Adrenal gland (tissue), 12 donors: ENCODE data around the gene POC1A. TPM values are rescaled to one million over a fixed set of nuclear protein-coding genes. Genes with fewer than 3 reads are reported as not detected.

Source experiments
- DNase-seq, 7 donors: peaks; one replicate each; pipeline ENCODE4 v3.0.0-alpha.2; 2019 to 2020
- H3K27ac ChIP-seq, 5 donors: fragments of 200-600 bp; sonication (generic) in 4 of 5; 1 replicate in 3 of 5; 2 replicates in 2 of 5; pipeline versions ENCODE4 v1.5.1 to v1.8.0; 2016 to 2020; ENCODE audit warnings: mild to moderate bottlenecking in 1 of 5
- H3K27me3 ChIP-seq: fragments of 200-600 bp; 2 replicates; pipeline ENCODE4 v1.8.0; 2021
- H3K36me3 ChIP-seq, 2 donors: fragments of 200-600 bp; replicated peaks in 1 of 2; 1 replicate in 1 of 2; 2 replicates in 1 of 2; pipeline versions ENCODE4 v1.5.1 to v1.8.0; 2018 to 2022
- H3K4me1 ChIP-seq, 2 donors: fragments of 200-600 bp; replicated peaks in 1 of 2; 1 replicate in 1 of 2; 2 replicates in 1 of 2; pipeline versions ENCODE4 v1.5.1 to v1.8.0; 2018 to 2021
- H3K4me3 ChIP-seq, 4 donors: fragments of 200-600 bp; sonication (generic) in 3 of 4; one replicate each; pipeline ENCODE4 v1.5.1; 2016 to 2018
- H3K9me3 ChIP-seq, 3 donors: fragments of 200-600 bp; sonication (generic) in 1 of 3; replicated peaks in 1 of 3; 1 replicate in 2 of 3; 2 replicates in 1 of 3; pipeline versions ENCODE4 v1.5.1 to v1.8.0; 2016 to 2021
- CTCF ChIP-seq, 6 experiments: fragments of 450-650 bp in 4 of 6; fragments of 200-600 bp in 2 of 6; sonication (generic) in 1 of 6; IDR thresholded peaks; 1 replicate in 5 of 6; 2 replicates in 1 of 6; pipeline versions ENCODE4 v1.5.1 to v1.8.0; 2016 to 2021; ENCODE audit warnings: antibody characterized with exemption in 6 of 6, mild to moderate bottlenecking in 2 of 6, moderate library complexity in 1 of 6
- POLR2A ChIP-seq, 2 donors: fragments of 450-650 bp; IDR thresholded peaks; one replicate each; pipeline ENCODE4 v1.6.1; 2017; ENCODE audit warnings: antibody characterized with exemption in 2 of 2, mild to moderate bottlenecking in 2 of 2, moderate library complexity in 1 of 2
- WGBS, 4 donors: extraction: QIAGEN DNeasy Blood & Tissue Kit in 2 of 4; methylation state at CpG; one replicate each; pipeline versions ENCODE4 v1.1.5 to v1.1.7; 2013 to 2017; 5-methylcytosine and 5-hydroxymethylcytosine counted together
- intact Hi-C, 2 donors: fragments of 100-400 bp; cut with DNase I; formaldehyde crosslinking; loops; one replicate each; pipeline versions ENCODE4 v1.14.1 to v1.15.0; 2022 to 2023
- polyA plus RNA-seq, 3 donors: library from polyadenylated mRNA; stranded (reverse); fragments of 200-250 nt in 2 of 3; fragments of 350-450 nt in 1 of 3; fragmentation: Illumina TruSeq in 1 of 3; extraction: RNeasy Lipid Tissue Mini Kit (QIAGEN cat#74804) in 1 of 3; gene quantifications; one replicate each; pipeline ENCODE4 v1.2.3, GENCODE V29; 2013 to 2014
- total RNA-seq, 9 donors: library from RNA; depleted of rRNA in 4 of 9; stranded (reverse); fragments of >200 nt in 4 of 9; fragments of 120-200 nt in 1 of 9; fragmentation: NEBNext Ultra II Directional in 1 of 9; extraction: Animal tissue kit (Norgen Biotek cat#: 25700) in 1 of 9; gene quantifications; one replicate each; pipeline versions ENCODE4 v1.1.0 to v1.2.4, GENCODE V29; 2013 to 2023
- donor health status: healthy with polysubstance abuse.
- donor health status: Bipolar disorder and iron deficiency.
- donor health status: DM: yes; HTN: yes; CAD: no.
- donor health status: DM: no; HTN: no; CAD: no.
- donor health status: DM: no; HTN: no; CAD: no.
- donor health status: DM: yes; HTN: yes; CAD: no.

The POC1A gene
- total and polyA plus RNA-seq, 12 donors, result 2.0 to 8.4 (median 5.5) TPM

DNA sequence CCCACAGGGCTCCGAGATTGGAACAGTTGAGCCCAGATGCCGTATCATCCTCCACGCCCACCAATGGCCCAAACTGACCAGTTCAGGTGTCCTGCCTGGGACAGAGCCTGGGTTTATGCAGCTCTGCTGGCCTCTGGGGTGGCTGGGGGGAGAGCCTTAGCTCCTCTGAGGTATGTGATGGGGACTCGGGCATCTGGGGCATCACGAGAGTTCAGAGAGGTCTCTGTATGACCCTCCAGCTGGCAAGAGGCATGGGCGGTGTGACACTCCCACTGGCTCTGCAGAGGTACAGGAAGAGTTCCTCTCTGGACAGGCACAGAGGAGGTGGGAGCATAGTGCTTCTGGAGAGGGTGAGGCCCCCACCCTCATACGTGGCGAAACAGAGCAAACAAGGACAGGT is 71.3 kb downstream of the POC1A start:
- intact Hi-C loops, result loop anchor here in 1 of 2 donors (5.0 kb wide), 1 partner anchor 34 kb away; no protein-coding TSS in a partner anchor
- no peak for DNase-seq
- TF ChIP-seq POLR2A (IDR thresholded peaks at IDR 0.05), result no peak
- no peak for TF ChIP-seq CTCF (IDR thresholded peaks at IDR 0.05)
- Histone ChIP-seq H3K36me3 (no peaks in the 10 kb centered on the region), H3K4me3 (no peak overlapping the region), H3K27ac (no peak overlapping the region), H3K27me3 (no peaks in the 10 kb centered on the region), H3K4me1 (peaks cover 0 to 5% of the 10 kb centered on the region in 2 donors), H3K9me3 (no peaks in the 10 kb centered on the region)
- 93 to 95% (median 94%) methylated on average over 8 of the region's 8 CpGs for WGBS, 4 donors

DNA sequence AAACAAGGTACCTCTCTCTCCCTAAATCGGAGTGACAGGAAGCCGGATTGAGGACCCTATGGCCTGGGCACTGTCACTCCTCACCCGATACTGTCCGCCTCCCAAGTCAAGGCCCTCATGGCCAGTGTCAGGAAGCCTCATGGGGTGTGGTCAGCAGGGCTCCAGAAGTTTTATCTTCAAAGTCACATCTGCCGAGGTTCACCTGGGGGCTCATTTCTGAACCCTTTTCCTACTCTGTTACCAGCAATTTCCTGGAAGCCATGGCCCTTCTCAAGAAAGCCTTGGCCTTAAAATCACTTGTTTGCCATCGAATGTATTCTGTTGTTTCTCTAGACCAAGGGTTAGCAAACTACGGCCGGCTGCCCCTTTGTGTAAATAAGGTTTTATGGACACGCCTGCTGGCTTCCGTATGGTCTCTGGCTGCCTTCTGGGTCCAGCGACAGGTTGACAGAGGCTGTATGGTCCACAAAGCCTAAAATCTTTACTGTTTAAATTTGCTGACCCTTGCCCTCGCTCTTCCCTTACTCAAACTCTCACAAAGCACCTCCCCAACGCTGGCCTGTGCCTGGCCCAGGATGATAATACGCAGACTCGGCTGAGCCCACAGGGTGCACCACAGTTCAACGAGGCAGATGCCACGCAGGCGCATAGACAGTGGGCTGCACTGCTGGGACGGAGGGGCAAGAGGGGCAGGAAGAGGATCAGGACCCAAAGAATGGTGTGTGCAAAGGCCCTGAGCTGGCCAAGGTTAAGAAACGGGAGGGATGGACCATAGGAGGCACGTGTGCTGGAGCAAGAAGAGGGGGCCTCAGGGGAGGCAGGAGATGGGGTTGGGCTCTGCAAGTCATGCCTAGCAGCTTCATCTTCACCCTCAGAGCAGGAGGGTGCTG is 73.1 kb downstream of the POC1A start:
- Histone ChIP-seq H3K4me3 (no peak overlapping the region), H3K27me3 (no peaks in the 10 kb centered on the region), H3K36me3 (no peaks in the 10 kb centered on the region), H3K27ac (no peak overlapping the region), H3K9me3 (no peaks in the 10 kb centered on the region), H3K4me1 (peaks cover 7 to 16% of the 10 kb centered on the region in 2 donors)
- no peak for TF ChIP-seq POLR2A (IDR thresholded peaks at IDR 0.05)
- no peak for TF ChIP-seq CTCF (IDR thresholded peaks at IDR 0.05)
- 89 to 96% (median 94%) methylated on average over 20 to 21 of the region's 21 CpGs for WGBS, 4 donors
- no peak for DNase-seq
- intact Hi-C loops, result loop anchor here in 1 of 2 donors (5.0 kb wide), 1 partner anchor 36 kb away; no protein-coding TSS in a partner anchor

DNA sequence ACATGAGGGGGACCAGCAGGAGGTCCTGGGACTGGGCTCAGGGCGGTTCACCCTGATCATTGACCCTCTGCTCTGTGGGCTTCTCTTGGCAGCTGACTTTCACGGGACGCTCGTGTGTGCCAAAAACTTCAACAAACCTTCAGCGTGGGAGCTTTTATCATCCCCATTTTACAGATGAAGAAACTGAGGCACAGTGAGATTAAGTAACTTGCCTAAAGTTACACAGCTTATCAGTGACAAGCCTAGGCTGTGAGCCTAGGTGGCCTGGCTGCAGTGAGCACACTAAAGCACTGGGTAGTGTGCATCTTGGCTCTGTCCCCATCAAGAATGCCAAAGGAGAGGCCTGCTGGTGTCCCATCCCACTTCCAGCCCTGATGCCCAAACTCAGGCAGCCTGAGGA is 74.3 kb downstream of the POC1A start:
- WGBS, 4 donors, result 90 to 95% (median 94%) methylated on average over 5 of the region's 5 CpGs
- H3K4me3 ChIP-seq, result no peak overlapping the region
- H3K9me3 ChIP-seq, result no peaks in the 10 kb centered on the region
- intact Hi-C loops, result loop anchor here in 1 of 2 donors (5.0 kb wide), 1 partner anchor 37 kb away; no protein-coding TSS in a partner anchor
- TF ChIP-seq POLR2A (IDR thresholded peaks at IDR 0.05) (no peak), CTCF (IDR thresholded peaks at IDR 0.05) (no peak)
- no peak overlapping the region for H3K27ac ChIP-seq
- no peaks in the 10 kb centered on the region for H3K27me3 ChIP-seq
- peaks cover 7 to 16% of the 10 kb centered on the region in 2 donors for H3K4me1 ChIP-seq
- DNase-seq, result no peak
- H3K36me3 ChIP-seq, result no peaks in the 10 kb centered on the region

DNA sequence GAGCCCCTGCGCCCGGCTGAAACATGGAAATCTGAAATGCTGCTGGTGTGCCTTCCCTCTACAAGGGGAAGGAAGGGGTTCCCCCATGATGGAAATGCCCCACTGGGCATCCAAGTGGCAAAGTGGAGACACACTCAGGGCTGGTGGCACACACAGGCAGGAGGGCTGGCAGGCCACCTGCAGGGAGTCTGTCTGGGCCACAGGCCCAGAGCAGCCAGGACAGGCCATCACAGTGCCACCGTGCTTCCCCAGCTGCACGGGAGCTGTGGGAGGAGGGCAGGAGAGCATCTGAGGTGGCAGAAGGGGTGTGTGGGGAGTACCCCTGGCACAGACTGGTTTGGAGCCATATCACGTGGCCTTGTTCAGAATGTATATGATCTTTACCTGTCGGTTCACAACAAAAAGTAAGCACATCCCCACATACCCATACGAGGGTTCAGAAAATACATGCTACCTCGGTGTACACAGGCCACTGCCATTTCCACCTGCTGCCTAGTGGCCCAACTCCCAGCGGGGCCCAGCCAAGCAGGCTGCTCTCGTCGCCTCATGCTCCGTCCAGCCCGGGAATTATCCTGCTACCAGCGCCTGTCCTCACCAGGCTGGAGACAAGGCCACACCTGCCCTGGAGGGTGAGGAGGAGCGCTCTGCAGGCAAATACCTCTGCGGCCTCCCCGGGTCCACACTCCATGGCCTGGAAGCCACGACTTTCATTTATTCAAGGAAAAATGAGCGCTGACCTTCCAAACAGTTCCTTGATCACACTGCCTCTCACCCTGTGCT is 75.3 kb downstream of the POC1A start:
- Histone ChIP-seq H3K27ac (no peak overlapping the region), H3K36me3 (no peaks in the 10 kb centered on the region), H3K27me3 (no peaks in the 10 kb centered on the region), H3K9me3 (no peaks in the 10 kb centered on the region), H3K4me3 (no peak overlapping the region), H3K4me1 (peaks cover 7 to 16% of the 10 kb centered on the region in 2 donors)
- WGBS, 4 donors, result 92 to 96% (median 95%) methylated on average over 11 to 19 of the region's 19 CpGs
- no peak for TF ChIP-seq POLR2A (IDR thresholded peaks at IDR 0.05)
- no peak for TF ChIP-seq CTCF (IDR thresholded peaks at IDR 0.05)
- no peak for DNase-seq
- intact Hi-C loops, result no loop called here
